HS-27A (cell line): ENCODE results near the gene HDAC7.

Source experiments
- DNase-seq: peaks from one replicate; pipeline ENCODE4 v3.0.0-alpha.2; 2012; ENCODE audit warnings: low read depth, missing footprints

The HDAC7 gene

DNA sequence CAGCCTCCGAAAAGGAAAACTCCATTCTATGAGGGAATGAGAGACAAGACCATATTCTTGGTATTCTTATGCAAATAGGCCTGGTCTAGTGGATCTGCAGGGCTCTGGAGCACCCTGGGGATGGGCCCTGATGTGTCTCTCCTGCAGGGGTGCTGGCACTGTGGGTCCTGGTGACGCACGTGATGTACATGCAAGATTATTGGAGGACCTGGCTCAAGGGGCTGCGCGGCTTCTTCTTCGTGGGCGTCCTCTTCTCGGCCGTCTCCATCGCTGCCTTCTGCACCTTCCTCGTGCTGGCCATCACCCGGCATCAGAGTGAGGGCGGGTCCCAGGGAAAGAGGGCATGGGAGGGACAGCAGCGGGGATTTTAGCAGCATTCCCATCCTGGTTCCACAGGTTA lies 40.8 kb downstream of the HDAC7 start:
- DNase-seq: no peak

DNA sequence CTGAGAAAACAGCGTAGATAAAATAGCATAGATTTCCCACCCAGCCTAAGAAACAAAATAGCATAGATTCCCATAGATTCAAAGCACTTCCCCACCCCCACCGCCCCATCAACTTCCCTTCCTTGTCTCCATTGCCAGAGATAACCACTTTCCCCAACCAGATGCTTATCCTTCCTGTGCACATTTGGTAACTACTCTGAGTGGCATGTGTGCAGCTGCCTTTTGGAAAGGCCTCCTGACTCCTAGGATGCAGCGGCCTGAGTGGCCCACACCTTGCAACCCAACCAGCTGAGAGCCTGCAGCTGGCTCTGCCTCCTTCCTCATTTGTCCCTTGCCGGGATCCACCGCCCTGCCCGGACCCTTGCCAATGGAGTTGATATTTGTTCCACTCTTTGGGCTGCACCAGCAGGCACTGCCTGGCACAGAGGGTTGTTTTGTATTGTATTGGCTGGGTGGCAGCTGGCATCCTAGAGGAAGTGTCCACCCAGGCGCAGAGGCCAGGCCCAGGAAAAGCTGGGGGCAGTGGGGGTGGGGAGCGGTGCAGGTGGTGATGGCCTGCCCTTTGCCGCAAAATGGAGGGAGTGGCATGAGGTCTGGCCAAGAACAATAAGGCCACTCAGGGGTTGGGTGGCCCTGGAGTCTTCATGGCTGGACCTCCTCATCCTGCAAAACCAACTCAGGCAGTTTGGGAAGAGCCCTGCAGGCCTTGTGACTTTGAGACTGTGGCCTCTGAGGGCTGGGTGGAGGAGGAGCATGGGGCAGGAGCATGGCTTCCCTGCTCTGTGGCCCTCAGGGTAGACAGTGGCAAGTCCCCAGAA lies 41.8 kb downstream of the HDAC7 start:
- DNase-seq: no peak

DNA sequence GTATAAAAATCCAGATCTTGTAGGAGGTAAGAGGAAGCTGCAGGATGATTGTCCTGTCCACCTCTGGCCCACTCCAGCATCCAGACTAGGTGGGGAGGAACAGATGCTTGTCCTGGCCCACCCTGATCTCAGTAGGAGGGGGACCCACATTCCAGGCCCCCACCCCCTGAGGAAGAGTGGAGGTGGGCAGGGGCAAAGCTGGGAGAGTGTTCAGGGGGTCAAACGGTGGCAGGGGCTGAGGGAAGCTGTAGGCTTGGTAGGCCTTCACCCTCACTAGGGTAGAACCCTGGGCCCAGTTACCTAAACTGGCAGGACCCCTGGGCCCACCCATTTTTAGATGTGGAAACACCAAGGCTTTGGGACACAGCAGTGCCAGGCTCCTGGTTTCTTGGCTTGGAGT lies 42.6 kb downstream of the HDAC7 start:
- DNase-seq: no peak

DNA sequence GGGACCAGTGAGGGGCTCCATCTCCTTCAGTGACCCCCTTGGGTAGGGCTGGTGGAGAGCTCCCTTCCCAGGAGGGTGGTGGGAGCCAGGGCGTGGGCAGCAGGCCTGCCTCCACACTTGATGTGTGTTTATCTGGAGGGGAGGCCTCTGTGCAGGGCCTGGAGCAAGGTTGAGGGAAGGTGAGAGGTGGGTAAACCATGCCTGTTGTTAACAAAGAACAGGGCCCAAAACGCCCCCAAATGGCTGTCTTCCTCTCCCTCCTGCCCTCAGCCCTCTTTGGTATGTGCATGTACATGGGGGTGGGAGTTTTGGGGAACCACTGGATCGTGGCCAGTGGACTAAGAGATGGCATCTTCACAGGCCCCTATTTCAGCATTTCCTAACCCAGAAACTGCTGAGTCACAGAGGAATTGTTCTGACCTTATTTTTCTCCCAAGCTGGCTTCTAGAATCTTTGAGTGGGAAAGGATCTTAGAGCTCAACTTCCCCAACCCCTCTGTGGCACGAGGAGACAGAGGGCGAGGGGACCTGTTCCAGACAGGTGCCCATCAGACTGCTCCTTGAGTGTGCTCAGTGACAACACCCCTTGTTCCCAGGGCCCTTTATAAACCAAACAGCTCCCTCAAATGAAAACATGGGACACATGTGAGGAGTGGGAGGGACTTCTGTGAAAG lies 43.1 kb downstream of the HDAC7 start:
- no peak for DNase-seq

DNA sequence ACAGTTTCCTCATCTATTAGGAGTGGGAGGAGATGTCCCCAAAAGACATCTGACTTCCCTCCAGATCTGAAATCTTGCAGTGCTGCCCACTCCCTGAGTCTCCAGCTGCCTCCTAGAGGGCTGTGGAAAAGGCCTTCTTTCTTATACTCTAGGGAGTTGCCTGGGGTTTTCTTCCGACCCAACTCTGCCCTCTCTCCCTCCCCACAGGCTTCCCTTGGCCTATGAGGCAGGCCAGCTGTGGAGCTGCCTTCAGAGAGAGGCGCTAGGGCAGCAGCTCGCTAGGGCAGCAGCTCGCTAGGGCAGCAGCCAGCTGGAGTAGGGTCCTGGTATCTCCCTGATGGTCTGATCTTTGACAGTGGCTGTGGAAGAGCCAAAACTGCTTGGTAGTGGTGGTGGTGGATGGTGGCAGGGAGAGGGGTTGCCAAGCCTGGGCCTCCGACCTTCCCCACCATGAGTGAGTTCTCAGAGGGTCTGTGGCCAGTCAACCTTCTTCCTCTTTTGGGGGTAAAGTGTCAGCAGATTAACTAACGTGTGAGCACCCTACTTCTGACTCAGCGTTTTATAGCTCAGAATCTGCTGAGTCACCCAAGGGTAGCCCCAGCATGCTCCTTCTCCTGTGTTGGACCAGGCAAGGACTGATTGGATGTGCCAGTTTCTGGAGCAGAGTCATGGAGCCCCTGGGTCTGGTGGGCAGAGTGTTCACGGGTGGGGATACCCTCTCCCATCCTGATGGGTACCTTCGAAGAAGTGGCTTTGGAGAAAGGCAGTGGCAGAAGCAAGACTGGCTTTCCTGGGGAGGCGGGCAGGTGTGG lies 44.4 kb downstream of the HDAC7 start:
- DNase-seq: no peak

DNA sequence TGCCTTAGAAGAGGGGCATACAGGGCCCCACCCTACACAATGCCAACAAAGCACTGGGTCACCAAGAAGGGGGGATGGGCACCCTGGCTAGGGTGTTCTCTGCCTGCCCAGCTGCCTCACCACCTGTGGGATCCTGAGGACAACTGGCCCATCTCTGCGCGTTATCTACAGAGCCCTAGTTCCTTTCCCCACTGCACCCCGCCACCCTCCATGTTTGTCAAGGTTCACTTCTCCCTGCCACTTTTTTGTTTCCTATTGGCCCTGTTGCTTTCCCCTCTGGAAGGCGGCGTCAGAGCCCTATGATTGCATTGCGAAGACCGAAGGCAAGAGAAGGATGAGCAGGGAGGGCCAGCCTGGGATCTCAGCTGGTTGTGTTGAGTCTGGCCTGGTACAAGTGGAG lies 45.0 kb downstream of the HDAC7 start:
- DNase-seq: no peak

DNA sequence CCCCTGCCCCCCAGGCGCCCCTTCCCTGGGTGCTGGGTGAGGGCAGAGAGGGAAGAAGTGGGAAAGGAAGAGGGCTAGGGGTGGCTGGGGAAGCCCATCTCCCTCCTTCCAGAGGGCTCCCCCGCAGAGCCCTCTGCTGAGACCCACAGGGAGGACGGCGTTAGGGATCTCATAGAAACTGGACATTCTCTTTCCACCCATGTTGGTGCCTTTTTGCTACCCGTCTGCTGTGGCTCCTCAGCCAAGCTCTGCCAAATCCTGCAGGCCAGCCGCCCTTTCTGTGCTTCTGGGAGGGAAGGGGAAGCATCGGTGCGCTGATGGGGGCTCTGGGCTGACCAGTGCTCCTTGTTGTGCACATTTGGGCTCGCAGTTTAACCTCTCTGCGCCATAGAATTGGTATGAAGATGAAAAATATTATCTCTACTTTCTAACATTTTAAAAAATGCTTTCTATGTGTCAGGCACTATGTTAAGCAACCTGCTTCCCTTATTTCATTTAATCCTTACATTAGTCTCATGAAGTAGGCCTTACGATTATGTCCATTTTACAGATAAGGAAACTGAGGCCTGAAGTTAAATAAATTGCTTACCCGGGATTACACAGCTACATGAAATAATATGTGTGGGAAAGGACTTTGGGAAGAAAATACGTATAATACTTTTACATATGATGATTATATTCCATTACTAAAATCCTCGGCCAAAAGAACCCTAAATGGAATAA lies 45.7 kb downstream of the HDAC7 start:
- DNase-seq: no peak

DNA sequence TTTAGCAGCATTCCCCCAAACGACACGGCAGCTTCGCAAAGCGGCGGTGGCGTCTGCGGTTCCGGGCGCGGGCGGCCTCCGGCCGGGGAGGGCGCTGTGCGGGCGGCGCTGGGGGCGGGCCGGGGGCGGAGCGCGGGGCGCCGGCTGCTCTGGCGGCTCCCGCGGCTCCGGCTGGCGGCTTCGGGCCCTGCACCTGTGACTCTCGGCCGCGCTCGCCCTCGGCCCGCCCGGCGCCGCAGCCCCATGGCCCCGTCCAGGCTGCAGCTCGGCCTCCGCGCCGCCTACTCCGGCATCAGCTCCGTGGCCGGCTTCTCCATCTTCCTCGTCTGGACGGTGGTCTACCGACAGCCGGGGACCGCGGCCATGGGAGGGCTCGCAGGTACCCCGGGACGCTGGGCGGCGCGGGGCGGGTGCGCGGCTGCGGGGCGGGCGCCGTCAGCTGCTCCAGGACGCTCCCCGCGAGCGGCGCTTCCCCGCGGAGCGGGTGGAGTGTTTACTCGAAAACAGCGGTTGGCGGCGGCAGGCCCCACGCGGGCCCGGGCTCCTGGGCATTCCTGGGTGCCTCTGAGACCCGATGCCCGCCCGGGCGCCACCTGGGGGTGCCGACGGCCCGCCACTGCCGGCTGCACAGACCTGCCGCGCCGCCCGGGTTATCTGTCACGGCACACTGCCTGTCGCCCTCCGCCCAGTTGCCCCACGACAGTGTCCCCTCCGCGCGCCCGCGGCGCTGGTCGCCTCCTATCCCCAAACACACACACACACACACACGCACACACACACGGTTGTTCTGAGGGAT lies 46.4 kb downstream of the HDAC7 start, which contains the start of gene SLC48A1:
TSS of gene SLC48A1 (plus strand) at position 177 of the 796 bp plus-strand sequence. CDS start at position 244, 67 bp downstream.
- no peak for DNase-seq

DNA sequence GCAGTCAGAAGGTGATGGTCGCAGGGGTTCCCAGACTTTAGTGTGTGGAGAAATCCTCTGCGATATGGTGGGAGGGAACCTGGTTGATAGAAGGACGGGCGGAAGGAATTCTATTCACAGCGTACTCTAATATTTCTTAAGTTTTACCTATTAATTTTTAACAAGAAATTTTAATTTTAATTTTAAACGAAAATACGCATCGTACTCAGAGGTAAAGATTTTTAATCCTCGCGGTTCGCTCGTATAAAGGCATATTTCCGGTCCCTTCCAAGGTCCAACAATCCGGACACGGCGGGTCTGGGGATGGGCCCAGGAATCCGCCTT lies 47.0 kb downstream of the HDAC7 start:
- DNase-seq: no peak

DNA sequence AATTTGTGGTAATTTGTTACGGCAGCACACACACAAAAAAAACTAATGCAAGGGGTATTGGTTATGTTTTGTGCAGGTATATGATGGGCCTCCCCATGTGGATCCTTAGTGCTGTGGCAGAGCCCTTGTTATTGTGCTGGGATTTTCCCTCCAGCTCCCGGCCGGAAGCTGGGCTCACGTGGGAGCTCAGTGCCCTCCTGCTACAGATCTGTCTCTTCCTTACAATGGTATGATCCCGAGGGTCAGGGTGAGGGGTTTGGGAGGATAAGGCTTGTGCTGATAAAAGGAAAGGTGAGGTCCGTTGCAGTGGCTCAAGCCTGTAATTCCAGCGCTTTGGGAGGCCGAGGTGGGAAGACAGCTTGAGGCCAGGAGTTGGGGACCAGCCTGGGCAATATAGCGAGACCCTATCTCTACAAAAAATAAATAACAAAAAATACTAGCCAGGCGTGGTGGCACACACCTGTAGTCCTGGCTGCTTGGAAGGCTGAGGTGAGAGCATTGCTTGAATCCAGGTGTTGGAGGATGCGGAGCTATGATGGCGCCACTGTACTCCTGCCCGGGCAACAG lies 47.5 kb downstream of the HDAC7 start:
- DNase-seq: no peak

DNA sequence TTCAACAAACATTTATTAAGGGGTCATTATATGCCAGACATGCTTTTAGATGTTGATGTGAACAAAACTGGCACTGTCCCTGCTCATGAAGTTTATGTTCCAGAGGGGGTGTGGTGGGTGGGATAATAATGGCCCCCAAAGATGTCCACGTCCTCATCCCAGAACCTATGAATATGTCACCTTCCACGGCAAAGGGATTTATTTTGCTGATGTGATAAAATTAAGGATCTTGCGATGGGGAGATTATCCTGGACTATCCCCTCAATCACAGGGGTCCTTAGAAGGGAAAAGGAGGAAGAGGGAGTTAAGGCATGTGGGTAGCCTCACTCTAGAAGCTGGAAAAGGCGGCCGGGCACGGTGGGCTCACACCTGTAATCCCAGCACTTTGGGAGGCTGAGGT lies 48.4 kb downstream of the HDAC7 start:
- no peak for DNase-seq

DNA sequence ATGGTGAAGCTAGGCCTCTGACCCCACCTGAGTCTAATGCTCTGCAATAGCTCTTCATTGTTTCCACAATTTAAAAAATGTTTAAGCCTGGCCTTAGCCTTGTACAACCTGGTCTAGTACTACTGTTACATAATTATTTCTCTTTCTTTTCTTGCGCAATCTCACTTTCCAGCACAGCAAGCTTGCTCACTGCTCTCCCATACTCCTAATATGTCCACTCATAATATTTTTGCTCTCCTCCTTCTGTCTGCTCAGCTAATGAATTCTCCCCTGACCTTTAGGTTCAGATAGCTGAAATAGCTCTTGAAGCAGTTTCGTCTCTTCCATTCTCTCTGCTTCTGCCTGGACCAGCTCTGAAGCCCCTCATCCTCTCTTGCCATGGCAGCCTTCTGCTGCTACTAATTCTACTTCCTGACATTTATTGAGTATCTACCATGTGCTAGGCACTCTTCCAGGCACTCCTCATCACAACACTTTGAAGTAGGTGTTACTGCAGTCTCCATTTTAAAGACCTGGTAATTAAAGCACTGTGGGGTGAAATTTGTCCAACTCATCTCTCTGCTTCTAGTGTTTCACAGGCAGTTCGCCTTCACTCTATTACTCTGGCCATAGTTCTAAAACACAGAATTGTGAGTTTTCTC lies 49.5 kb downstream of the HDAC7 start:
- no peak for DNase-seq

DNA sequence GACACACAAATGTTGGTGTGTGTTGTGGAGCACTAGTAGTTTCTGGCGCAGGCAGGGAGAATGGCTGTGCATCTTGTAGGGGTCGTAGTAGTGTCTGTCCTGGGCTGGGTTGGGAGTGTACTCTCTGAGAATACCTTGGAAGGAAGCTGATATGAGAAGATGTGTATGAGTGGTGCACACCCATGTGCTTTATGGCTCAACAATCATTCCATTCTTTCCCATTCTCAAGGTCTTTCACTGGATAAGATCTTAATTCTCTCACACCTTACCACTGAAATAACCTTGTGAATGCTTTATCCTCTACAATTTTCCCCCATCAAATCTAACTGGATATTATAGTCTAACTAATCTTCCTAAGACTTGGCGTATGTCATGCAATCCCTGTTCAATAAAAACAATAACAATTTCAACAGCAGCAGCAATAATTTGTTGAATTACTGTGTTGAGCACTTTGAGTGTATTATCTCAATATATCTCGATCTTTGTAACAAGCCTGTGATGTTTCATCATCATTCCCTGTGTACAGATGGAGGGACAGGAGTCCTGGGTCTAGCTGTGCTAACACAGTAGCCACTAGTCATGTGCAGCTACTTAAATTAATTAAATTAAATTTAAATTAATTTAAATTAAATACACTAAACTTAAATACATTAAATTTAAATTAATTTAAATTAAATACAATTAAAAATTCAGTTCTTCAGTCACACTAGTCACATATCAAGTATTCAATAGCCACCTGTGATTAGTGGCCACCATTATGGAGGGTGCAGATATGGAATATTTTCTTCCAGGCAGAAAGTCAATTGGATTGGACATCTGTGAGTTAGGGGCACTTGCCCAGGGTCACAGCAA lies 50.2 kb downstream of the HDAC7 start:
- no peak for DNase-seq

DNA sequence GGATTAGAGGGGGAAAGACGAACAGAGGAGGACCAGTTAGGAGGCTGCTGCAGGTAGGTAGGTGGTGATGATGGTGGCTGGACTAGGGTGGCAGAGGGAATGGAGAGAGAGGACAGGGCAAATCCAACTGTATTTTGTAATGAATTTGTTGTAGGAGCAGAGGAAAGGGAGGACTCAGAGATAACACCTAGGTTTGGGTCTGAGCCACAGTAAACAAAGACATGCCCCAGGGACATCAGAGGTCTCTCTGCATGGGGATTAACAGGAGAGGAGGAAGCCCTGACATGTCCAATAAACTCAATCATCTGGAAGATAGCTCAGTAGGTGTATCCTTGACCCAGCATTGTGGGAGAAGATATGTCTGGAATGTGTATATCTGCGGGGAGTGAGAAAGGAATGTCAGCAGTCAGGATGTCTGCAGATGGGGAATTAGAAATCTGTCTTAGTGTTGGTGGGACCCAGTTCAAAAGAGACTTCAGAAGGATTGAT lies 51.3 kb downstream of the HDAC7 start:
- no peak for DNase-seq

DNA sequence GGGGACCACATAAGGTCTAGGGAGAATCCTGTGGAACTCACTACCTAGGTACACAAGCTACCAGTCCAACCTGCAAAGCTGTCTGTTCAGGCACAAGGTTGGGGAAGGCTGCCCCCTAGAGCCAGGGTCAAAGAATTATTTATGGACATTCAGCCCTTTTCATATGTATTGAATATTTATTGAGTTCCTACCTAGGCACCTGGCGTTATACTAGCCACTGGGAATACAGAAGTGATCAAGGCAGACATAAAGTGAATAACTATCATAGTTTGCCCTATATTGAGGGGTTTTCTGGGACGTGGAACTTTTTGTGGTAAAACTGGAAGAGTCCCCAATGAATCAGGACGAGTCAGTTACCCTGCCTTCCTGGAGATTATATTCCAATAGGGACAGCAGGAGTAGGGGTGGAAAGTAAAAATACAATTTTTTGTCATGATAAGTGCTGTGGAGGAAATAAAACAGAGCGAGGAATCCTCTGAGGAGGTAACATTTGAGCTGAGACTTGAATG lies 52.4 kb downstream of the HDAC7 start:
- no peak for DNase-seq

DNA sequence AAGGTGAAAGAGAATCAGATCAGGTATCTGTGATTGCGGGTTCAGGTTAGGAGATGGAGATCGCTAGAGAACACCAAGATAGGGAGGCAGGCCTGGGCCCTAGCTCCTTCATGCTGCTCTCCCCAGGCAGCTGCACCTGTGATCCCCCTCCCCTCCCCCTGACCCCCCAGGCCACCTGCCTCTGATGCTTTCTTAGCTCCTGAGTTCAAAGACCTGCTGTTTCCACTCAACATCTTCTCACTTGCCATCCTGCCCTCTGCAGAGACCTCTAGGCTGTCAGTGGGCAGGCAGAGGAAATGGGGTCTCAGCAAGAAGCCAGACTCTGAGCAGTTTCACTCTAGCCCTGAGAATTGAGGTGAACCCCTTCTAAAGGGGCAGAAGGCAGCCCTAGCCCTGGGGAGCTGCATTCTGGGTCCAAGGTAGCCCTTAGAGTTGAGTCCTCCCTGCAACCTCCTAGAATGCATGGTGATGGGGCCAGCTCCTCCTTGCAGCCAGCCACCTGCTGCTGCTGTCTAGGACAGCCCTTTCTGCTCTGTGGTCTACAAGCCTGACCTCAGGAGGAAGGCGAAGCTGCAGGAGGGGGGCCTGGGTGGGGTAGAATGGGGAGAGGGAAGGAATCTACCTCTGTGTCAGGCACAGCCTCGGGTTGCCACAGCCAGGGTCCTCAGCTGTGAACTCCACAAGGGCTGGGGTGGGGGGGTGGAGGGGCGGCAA lies 53.0 kb downstream of the HDAC7 start:
- no peak for DNase-seq

DNA sequence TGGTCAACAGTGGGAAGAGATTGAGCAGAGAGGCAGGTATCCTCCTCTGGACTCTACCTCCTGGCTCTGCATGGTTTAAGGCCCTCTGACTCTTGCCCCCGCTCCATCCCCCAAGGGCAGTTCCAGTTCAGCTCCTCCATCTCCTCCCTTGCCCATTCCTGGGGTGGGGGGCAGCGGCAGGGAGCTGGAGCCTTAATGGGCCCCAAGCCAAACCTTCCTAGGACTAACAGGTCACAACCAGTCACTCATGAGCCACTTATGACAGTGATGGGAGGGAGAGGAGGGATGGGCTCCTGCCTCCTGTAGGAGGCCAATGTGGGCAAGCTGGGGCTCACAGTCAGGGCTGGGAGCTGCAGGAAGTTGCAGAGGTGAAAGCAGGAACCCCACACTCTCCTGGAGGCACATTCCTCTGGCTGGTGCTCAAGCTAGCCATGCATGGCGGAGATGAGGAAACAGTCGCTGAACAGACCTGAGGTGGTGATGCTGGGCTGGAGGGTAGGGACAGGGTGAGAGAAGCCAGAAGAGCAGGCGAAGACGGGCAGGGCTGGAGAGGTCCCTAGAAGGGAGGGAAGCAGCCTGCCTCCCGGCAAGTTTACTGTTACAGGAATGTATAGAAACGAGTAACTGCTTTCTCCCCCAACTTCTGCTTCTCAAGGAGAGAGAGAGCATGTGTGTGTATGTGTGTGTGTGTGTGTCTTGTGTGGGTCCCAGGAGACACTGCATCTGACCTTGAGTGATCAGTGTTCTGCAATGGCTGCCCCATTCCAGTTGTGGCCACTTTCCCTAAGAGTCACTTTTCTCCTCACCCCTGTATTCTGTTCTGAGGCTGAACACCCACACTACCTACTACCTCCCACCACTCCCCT lies 56.0 kb downstream of the HDAC7 start:
- DNase-seq: no peak
